Bronchial smooth muscle cell (primary cell): ENCODE results near the gene CDH12. TPM values are rescaled to one million over a fixed set of nuclear protein-coding genes. Genes with fewer than 3 reads are reported as not detected.

Source experiments
- total RNA-seq: library from RNA; depleted of rRNA; stranded (reverse); fragments of >200 nt; gene quantifications from 2 replicates; pipeline ENCODE4 v1.2.1, GENCODE V29; 2014

Gene CDH12
- total RNA-seq = not detected in 2 replicates

DNA sequence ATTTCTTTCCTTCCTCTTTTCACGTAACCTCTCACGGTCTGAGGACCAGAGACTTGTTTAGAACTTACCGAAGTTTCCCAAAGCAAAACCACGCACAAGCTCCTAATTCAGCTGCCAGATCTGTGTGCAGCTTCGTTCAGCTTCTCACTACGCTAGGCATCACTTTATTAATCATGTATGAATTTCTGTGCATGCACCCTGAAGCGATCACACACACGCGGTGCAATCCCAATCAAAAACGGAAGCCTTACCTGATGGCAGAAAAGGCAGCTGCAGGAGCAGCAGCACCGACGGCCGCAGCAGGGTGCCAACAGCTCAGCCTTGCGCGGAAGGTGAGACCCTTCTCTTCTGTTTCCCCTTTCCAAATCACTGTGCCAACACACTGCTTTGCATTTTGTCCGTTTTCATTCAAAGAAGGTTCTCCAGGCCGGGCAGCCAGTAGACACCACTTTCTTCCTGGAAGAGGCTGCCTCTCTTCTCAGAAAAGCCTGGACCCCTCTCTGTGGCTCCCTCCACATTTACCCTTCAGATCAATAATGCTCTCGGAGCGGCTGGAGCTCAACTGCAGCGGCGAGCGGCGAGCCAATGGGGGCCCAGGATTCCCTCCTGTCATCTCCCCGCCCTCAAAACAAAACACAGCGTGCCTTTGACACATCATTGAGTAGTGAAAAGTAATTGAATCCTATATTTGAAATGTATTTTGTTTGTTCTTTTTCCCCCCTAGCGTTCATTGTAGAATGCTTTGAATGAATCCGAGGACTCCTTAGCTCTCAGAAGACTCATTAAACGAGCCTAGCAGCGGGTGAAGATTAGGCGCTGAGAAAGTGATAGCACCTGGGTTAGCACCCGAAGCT lies at the start of gene CDH12:
CDH12 (minus strand) TSS at position 538 of the 854 bp plus-strand sequence.

